BJ (cell line): ENCODE measurements around the gene CNTN5. TPM values are rescaled to one million over a fixed set of nuclear protein-coding genes. Genes with fewer than 3 reads are reported as not detected.

Experiments used
- CTCF ChIA-PET: fragments of 350-600 bp; formaldehyde crosslinking; extraction: SDS; loops from one replicate; lab custom pipeline; 2021; ENCODE audit warnings: antibody characterized with exemption, inconsistent platforms; lab: Yijun Ruan, JAX
- POLR2A ChIA-PET: fragments of 300-600 bp; sonication (Branson Sonifier 250); formaldehyde crosslinking; extraction: SDS; loops from one replicate; lab custom pipeline; 2021; ENCODE audit warnings: antibody characterized with exemption; lab: Charles Lee
- DNase-seq: peaks from one replicate; pipeline ENCODE4 v3.0.0-alpha.2; 2011; ENCODE audit warnings: low read depth
- H3K27me3 ChIP-seq: 2 replicates; pipeline ENCODE4 v1.6.0; 2011; ENCODE audit warnings: low read length; ENCODE audit not compliant: control insufficient read depth, insufficient read depth
- H3K36me3 ChIP-seq: 2 replicates; pipeline ENCODE4 v1.5.1; 2011; ENCODE audit warnings: low read length; ENCODE audit not compliant: control insufficient read depth, insufficient read depth
- H3K4me3 ChIP-seq: 2 replicates; pipeline ENCODE4 v1.5.1; 2011; ENCODE audit warnings: low read depth, mild to moderate bottlenecking, control low read depth, low read length
- CTCF ChIP-seq: IDR thresholded peaks from 2 replicates; pipeline ENCODE4 v1.5.1; 2011; ENCODE audit warnings: low read depth, mild to moderate bottlenecking, control low read depth, inconsistent platforms, low read length, moderate library complexity; ENCODE audit not compliant: insufficient read depth
- polyA plus RNA-seq: library from polyadenylated mRNA; depleted of rRNA; stranded (reverse); fragments of >200 nt; gene quantifications from 2 replicates; pipeline ENCODE4 v1.2.3, GENCODE V29; 2011

CNTN5 gene
- polyA plus RNA-seq, 1 experiment, result not detected

GRCh38 chr11:99742501-99742900 is 721.8 kb downstream of the CNTN5 start:
- Histone ChIP-seq H3K27me3 (no peaks in the 10 kb centered on the region), H3K36me3 (no peaks in the 10 kb centered on the region), H3K4me3 (no peak overlapping the region)
- no peak for TF ChIP-seq CTCF
- DNase-seq, result no peak
- POLR2A ChIA-PET, result no interaction called here
- CTCF ChIA-PET, result no interaction called here

GRCh38 chr11:99759787-99760186 is 739.0 kb downstream of the CNTN5 start:
- no peaks in the 10 kb centered on the region for H3K27me3 ChIP-seq
- no peaks in the 10 kb centered on the region for H3K36me3 ChIP-seq
- no peak for DNase-seq
- no peak for TF ChIP-seq CTCF
- CTCF ChIA-PET, result no interaction called here
- H3K4me3 ChIP-seq, result no peak overlapping the region
- POLR2A ChIA-PET, result no interaction called here

GRCh38 chr11:99766811-99767210 is 746.1 kb downstream of the CNTN5 start:
- Histone ChIP-seq H3K4me3 (no peak overlapping the region), H3K27me3 (no peaks in the 10 kb centered on the region), H3K36me3 (no peaks in the 10 kb centered on the region)
- no peak for DNase-seq
- TF ChIP-seq CTCF, result no peak
- POLR2A ChIA-PET, result no interaction called here
- CTCF ChIA-PET, result interaction anchor here (0.6 kb wide), 1 partner anchor 74 kb away, joined by 3 read pairs; no protein-coding TSS in a partner anchor

- Histone ChIP-seq H3K36me3 (no peaks in the 10 kb centered on the region), H3K4me3 (no peak overlapping the region), H3K27me3 (no peaks in the 10 kb centered on the region)
- CTCF ChIA-PET, result no interaction called here
- no peak for DNase-seq
- POLR2A ChIA-PET, result no interaction called here
- TF ChIP-seq CTCF, result no peak
Measured at GRCh38 chr11:99773646-99774045, 752.9 kb downstream of the CNTN5 start.

GRCh38 chr11:99781074-99781473 is 760.3 kb downstream of the CNTN5 start:
- no peak for TF ChIP-seq CTCF
- ChIA-PET POLR2A (no interaction called here), CTCF (no interaction called here)
- Histone ChIP-seq H3K4me3 (no peak overlapping the region), H3K27me3 (no peaks in the 10 kb centered on the region), H3K36me3 (no peaks in the 10 kb centered on the region)
- no peak for DNase-seq
